ENCODE measurements around the gene RIPK3.

RIPK3 gene

DNA sequence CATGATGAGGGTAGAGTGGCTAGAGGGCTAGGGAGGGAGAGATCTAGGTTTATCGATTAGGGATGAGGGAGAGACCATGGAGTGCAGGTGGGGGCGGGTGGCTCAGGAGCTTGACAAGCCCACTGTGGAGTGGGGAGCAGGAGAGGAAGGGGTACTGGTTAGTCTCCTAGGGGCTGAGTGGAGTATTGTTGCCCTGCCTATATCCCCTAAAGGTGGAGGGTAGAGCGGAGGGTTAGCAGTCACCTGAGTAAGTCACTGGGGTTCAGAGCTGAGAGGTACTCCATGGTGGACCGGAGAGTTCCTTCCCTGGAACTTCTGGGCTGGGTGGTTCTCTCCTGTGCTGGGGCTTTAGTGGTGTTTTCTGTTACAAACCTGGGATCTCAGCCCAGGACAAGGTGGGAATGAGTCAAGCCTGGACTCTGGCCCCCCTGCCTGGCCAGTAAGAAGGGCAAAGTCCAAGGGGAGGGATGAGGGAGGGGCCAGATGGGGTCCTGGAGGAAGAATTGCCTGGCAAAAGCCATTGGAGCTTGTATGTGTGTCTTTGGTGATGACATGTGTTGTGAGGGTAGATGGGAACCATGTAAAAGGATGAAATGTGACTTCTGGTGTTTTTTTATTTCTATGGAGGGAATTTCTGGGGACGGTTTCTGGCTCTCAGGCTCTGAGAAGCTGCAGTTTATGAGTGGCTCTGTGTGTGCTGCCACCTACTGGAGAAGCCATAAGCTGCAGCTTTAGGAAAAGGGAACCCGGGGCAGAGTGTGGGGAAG is 32.0 kb downstream of the RIPK3 start, which contains the start of gene CIDEB:
Gene CIDEB (minus strand): TSS at position 403 of the 767 bp plus-strand sequence. CDS start 119 bp downstream, at position 284.
- DNase-seq (ENCODE audit: extremely low read depth in 1 of 2, low read depth in 1 of 2) = peak in 1 of 2 donors; percentile 39

DNA sequence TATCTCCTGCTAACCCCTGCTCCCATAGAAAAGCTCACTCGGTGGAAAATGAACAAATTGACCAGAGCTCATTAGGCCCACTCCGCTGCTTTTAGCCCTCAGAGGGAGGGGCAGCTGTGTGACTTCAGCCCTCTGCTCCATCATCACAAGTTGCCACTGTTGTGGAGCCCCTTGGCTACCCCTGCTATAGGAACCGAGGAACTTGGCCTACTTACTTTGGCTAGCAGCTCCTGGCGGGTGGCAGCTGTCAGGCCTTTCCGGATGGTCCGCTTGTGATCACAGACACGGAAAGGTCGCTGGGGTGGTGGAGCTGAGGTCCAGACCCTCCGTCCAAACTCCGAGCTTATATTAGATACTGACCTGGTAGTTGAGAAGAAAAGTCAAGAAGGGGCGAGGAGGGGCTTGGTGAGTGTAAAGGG is 32.6 kb downstream of the RIPK3 start:
- DNase-seq (ENCODE audit: extremely low read depth in 1 of 2, low read depth in 1 of 2) = no peak

GRCh38 chr14:24304019-24304387 is 35.8 kb downstream of the RIPK3 start:
- no peak for DNase-seq (ENCODE audit: extremely low read depth in 1 of 2, low read depth in 1 of 2)

- no peak for DNase-seq (ENCODE audit: extremely low read depth in 1 of 2, low read depth in 1 of 2)
These were observed 39.3 kb downstream of the RIPK3 start for GRCh38 chr14:24300326-24300980.

- DNase-seq (ENCODE audit: extremely low read depth in 1 of 2, low read depth in 1 of 2) = peak; percentile 84 to 93
These were observed 40.3 kb downstream of the RIPK3 start, which contains the start of the genes DHRS1 and NOP9 for GRCh38 chr14:24299255-24300191. DHRS1 (minus strand) TSS chr14:24299780; CDS start chr14:24299106, 674 bp downstream. NOP9 (plus strand) TSS chr14:24299850; CDS start chr14:24299955, 105 bp downstream.

DNA sequence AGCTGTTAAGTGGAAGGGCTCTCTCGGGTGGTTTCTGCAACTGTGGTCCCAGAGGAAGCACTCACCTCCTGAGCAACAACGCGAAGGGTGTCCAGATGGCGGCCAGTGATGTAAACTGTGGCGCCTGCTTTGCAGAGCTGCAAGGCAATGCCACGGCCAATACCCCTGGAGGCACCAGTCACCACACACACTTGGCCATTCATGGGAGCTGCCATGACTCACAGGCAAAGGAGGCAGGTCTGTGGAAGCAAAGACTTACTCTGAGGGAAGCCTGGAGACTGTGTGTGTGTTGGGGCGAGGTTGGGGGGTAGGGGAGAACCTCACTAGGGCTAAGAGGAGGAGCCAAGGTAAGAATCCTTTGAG is 40.9 kb downstream of the RIPK3 start:
- DNase-seq (ENCODE audit: extremely low read depth in 1 of 2, low read depth in 1 of 2) = no peak

DNA sequence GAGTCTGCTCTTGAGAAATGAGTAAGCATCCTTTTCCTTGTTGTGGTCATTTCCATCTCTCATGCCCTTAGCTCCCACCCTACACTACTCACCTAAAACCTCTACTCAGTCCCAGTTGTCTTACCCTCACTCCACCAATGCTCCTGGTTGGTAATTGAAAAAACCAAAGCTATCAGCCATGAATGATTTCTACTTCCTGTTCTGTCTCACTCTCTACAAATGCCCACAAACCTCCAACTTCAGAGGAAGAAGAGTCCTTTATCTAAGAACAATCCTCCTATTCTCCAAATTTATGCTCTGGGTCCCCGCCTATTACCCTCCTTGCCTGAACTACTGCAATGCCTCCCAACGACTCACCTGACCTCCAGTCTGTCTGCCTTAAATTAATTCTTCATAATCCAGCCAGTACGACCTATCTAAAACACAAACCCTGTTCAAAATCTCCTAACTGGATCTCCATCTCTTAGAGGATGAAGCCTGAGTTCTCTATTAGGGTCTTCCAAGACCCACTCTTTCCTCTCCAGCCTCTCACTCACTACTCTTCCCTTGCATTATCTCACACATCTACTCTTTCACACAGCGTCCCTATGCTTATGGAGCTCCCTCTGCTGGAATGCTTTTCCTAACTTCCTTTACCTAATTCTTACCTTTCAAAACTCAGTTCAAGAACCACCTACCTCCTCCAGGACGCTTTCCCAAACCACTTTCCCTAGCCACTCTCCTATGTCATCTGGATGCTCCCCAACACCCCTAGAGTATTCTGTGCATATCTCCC is 42.4 kb downstream of the RIPK3 start:
- DNase-seq (ENCODE audit: extremely low read depth in 1 of 2, low read depth in 1 of 2) = no peak

- peak; percentile 45 to 48 for DNase-seq (ENCODE audit: extremely low read depth in 1 of 2, low read depth in 1 of 2)
These were observed 43.2 kb downstream of the RIPK3 start for GRCh38 chr14:24296341-24297157.

- DNase-seq (ENCODE audit: extremely low read depth in 1 of 2, low read depth in 1 of 2) = no peak
These were observed 46.3 kb downstream of the RIPK3 start for GRCh38 chr14:24293525-24293924.

GRCh38 chr14:24292118-24292807 is 47.5 kb downstream of the RIPK3 start:
- no peak for DNase-seq (ENCODE audit: extremely low read depth in 1 of 2, low read depth in 1 of 2)

DNA sequence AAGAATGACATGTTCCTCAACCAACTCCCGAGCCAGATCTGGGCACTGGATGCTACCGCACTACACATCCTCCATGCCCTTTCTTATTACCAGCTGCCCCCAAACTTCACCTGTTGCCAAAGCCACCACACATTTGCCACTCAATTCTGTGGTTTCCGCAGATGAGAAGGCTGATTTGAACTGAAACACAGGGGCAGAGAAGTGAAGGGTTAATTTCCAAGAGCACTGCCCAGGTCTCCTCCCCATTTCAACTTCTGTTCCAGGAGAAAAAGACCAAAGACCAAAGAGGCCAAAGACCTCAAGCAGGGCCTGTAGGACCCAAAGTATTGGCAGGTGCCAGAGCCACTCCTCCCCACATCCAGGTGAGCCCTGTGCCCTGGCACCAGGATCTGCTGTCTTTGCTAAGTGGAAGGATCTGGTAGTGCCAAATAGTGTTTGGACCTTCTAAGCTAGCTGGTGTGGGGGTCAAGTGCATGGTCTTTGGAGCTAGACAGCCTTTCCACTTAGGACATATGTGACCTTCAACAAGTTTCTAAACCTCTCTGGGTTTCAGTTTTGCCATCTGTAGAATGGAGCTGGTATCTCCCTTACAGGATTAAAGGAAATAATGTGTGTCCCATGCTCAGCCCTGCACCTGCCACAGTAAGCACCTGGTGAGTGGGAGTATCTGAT is 48.2 kb downstream of the RIPK3 start:
- no peak for DNase-seq (ENCODE audit: extremely low read depth in 1 of 2, low read depth in 1 of 2)

- DNase-seq (ENCODE audit: extremely low read depth in 1 of 2, low read depth in 1 of 2) = no peak
These were observed 49.0 kb downstream of the RIPK3 start for GRCh38 chr14:24290746-24291145.

- DNase-seq (ENCODE audit: extremely low read depth in 1 of 2, low read depth in 1 of 2) = no peak
These were observed 50.0 kb downstream of the RIPK3 start for GRCh38 chr14:24289649-24290280.

DNA sequence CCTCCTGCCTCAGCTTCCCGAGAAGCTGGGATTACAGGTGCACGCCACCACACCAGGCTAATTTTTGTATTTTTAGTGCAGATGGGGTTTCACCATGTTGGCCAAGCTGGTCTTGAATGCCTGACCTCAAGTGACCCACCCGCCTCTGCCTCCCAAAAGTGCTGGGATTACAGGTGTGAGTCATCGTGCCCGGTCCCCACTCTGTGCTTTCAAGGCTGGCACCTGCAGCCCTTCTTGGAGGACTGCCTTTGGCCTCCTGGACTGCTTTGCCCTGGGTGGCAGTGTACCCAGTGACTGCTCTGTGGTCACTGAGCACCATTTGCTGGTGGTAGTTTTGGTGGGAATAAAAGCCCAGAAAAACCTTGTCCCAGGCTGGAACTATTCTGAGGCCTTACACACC is 52.8 kb downstream of the RIPK3 start:
- DNase-seq (ENCODE audit: extremely low read depth in 1 of 2, low read depth in 1 of 2) = no peak

Data from activated CD8-positive, alpha-beta memory T cell treated with anti-CD3 and anti-CD28 coated beads for 1 hour (primary cell).